Neutrophil (primary cell): ENCODE results near the gene MLPH.

Experiments used
- H3K27ac ChIP-seq: fragments of 200-600 bp; sonication (generic); 2 replicates; pipeline ENCODE4 v1.5.1; 2016; ENCODE audit warnings: mild to moderate bottlenecking, moderate library complexity
- H3K27me3 ChIP-seq: fragments of 200-600 bp; sonication (generic); 2 replicates; pipeline ENCODE4 v1.6.0; 2016; ENCODE audit warnings: mild to moderate bottlenecking
- H3K36me3 ChIP-seq: fragments of 200-600 bp; sonication (generic); 2 replicates; pipeline ENCODE4 v1.5.1; 2017
- H3K4me1 ChIP-seq, 2 experiments: fragments of 200-600 bp in 1 of 2; sonication (generic) in 1 of 2; 1 replicate in 1 of 2; 2 replicates in 1 of 2; pipeline versions ENCODE4 v1.5.1 to v1.6.1; 2013 to 2016; ENCODE audit warnings: low read depth in 1 of 2, low read length in 1 of 2, mild to moderate bottlenecking in 1 of 2, moderate library complexity in 1 of 2; ENCODE audit not compliant: control insufficient read depth in 1 of 2, insufficient read depth in 1 of 2
- H3K4me3 ChIP-seq, 2 experiments: fragments of 200-600 bp in 1 of 2; sonication (generic) in 1 of 2; 1 replicate in 1 of 2; 2 replicates in 1 of 2; pipeline ENCODE4 v1.5.1; 2013 to 2016; ENCODE audit warnings: low read depth in 1 of 2, low read length in 1 of 2, mild to moderate bottlenecking in 1 of 2, moderate library complexity in 1 of 2
- H3K9me3 ChIP-seq: fragments of 200-600 bp; sonication (generic); 2 replicates; pipeline ENCODE4 v1.5.1; 2016
- CTCF ChIP-seq: fragments of 200-600 bp; sonication (generic); IDR thresholded peaks from 2 replicates; pipeline ENCODE4 v1.5.1; 2016; ENCODE audit warnings: antibody characterized with exemption

The MLPH gene

GRCh38 chr2:237482485-237482884, 4.6 kb upstream of the MLPH start:
- TF ChIP-seq CTCF, result no peak
- no peak overlapping the region for H3K27ac ChIP-seq
- no peaks in the 10 kb centered on the region for H3K36me3 ChIP-seq
- no peaks in the 10 kb centered on the region for H3K4me1 ChIP-seq
- no peak overlapping the region for H3K4me3 ChIP-seq
- H3K9me3 ChIP-seq, result no peaks in the 10 kb centered on the region
- peaks cover 96% of the 10 kb centered on the region for H3K27me3 ChIP-seq

- Histone ChIP-seq H3K4me1 (no peaks in the 10 kb centered on the region), H3K9me3 (no peaks in the 10 kb centered on the region), H3K36me3 (no peaks in the 10 kb centered on the region), H3K4me3 (no peak overlapping the region), H3K27me3 (peaks cover 96% of the 10 kb centered on the region), H3K27ac (no peak overlapping the region)
- TF ChIP-seq CTCF, result no peak
These were observed 3.9 kb upstream of the MLPH start for GRCh38 chr2:237483018-237483731.

GRCh38 chr2:237485304-237485703, 1.7 kb upstream of the MLPH start:
- peaks cover 96% of the 10 kb centered on the region for H3K27me3 ChIP-seq
- H3K36me3 ChIP-seq, result no peaks in the 10 kb centered on the region
- H3K27ac ChIP-seq, result no peak overlapping the region
- H3K4me3 ChIP-seq, result no peak overlapping the region
- no peaks in the 10 kb centered on the region for H3K4me1 ChIP-seq
- no peak for TF ChIP-seq CTCF
- H3K9me3 ChIP-seq, result no peaks in the 10 kb centered on the region

- Histone ChIP-seq H3K27me3 (peaks cover 95% of the 10 kb centered on the region), H3K4me1 (no peaks in the 10 kb centered on the region), H3K9me3 (no peaks in the 10 kb centered on the region)
These were observed 1.2 kb upstream of the MLPH start for GRCh38 chr2:237485844-237486243.

GRCh38 chr2:237486334-237486818, 675 bp upstream of the MLPH start:
- Histone ChIP-seq H3K4me3 (no peak overlapping the region), H3K27me3 (peaks cover 96% of the 10 kb centered on the region), H3K27ac (no peak overlapping the region), H3K9me3 (no peaks in the 10 kb centered on the region), H3K4me1 (no peaks in the 10 kb centered on the region), H3K36me3 (no peaks in the 10 kb centered on the region)
- no peak for TF ChIP-seq CTCF

More at GRCh38 chr2:237485844-237486243, 1.2 kb upstream of the MLPH start:
- Histone ChIP-seq H3K36me3 (no peaks in the 10 kb centered on the region), H3K4me3 (no peak overlapping the region), H3K27ac (no peak overlapping the region)
- TF ChIP-seq CTCF, result no peak
